B cell (primary cell): ENCODE results near the gene ADGRD2. TPM values are rescaled to one million over a fixed set of nuclear protein-coding genes. Genes with fewer than 3 reads are reported as not detected.

Experiments used
- ATAC-seq: fragments of 200-7000 bp; cut with Tn5 transposase; one replicate; pipeline ENCODE4 v1.10.0; 2021; ENCODE audit warnings: low read depth, mild to moderate bottlenecking, moderate number of reproducible peaks, moderate library complexity
- CTCF ChIA-PET: fragments of 350-600 bp; sonication (Branson Sonifier 250); formaldehyde crosslinking; loops from one replicate; lab custom pipeline; 2021; ENCODE audit warnings: antibody characterized with exemption, inconsistent platforms; lab: Charles Lee
- POLR2A ChIA-PET: fragments of 350-600 bp; sonication (Branson Sonifier 250); formaldehyde crosslinking; loops from one replicate; lab custom pipeline; 2021; ENCODE audit warnings: antibody characterized with exemption; lab: Charles Lee
- DNase-seq: peaks from one replicate; pipeline ENCODE4 v3.0.0; 2013
- H2AFZ ChIP-seq: 2 replicates; pipeline ENCODE4 v1.6.1; 2012; ENCODE audit warnings: mild to moderate bottlenecking, low read depth, low read length; ENCODE audit not compliant: insufficient read depth, poor library complexity, severe bottlenecking
- H3K27ac ChIP-seq, 2 donors: 1 replicate in 1 of 2; 2 replicates in 1 of 2; pipeline ENCODE4 v1.5.1; 2012 to 2013; ENCODE audit warnings: low read length in 2 of 2, mild to moderate bottlenecking in 2 of 2, moderate library complexity in 1 of 2
- H3K27me3 ChIP-seq, 4 experiments: fragments of 200-600 bp in 1 of 4; sonication (generic) in 1 of 4; replicated peaks in 1 of 4; 1 replicate in 2 of 4; 2 replicates in 2 of 4; pipeline versions ENCODE4 v1.6.1 to v1.7.0; 2013 to 2016; ENCODE audit warnings: low read length in 3 of 4, mild to moderate bottlenecking in 2 of 4, mixed read lengths in 1 of 4, moderate library complexity in 1 of 4; ENCODE audit not compliant: insufficient read depth in 4 of 4, control insufficient read depth in 3 of 4; ENCODE audit errors: control extremely low read depth in 1 of 4
- H3K36me3 ChIP-seq, 2 experiments: replicated peaks in 1 of 2; 1 replicate in 1 of 2; 2 replicates in 1 of 2; pipeline versions ENCODE4 v1.6.1 to v1.7.1; 2013; ENCODE audit warnings: low read length in 1 of 2; ENCODE audit not compliant: insufficient read depth in 2 of 2, control insufficient read depth in 1 of 2; ENCODE audit errors: control extremely low read depth in 1 of 2, extremely low read depth in 1 of 2
- H3K4me1 ChIP-seq, 2 donors: fragments of 200-600 bp in 1 of 2; sonication (generic) in 1 of 2; 1 replicate in 1 of 2; 2 replicates in 1 of 2; pipeline versions ENCODE4 v1.5.1 to v1.6.1; 2013 to 2017; ENCODE audit warnings: low read length in 2 of 2; ENCODE audit not compliant: control insufficient read depth in 2 of 2, insufficient read depth in 2 of 2
- H3K4me2 ChIP-seq: replicated peaks from 2 replicates; pipeline ENCODE3; 2012; ENCODE audit warnings: mild to moderate bottlenecking, low read depth, low read length; ENCODE audit not compliant: poor library complexity, severe bottlenecking
- H3K4me3 ChIP-seq, 5 experiments: fragments of 200-600 bp in 1 of 5; sonication (generic) in 1 of 5; 1 replicate in 3 of 5; 2 replicates in 2 of 5; pipeline versions ENCODE4 v1.5.1 to v1.7.0; 2011 to 2016; ENCODE audit warnings: low read length in 4 of 5, mild to moderate bottlenecking in 4 of 5, low read depth in 2 of 5, control low read depth in 1 of 5, moderate library complexity in 1 of 5; ENCODE audit not compliant: insufficient read depth in 1 of 5; ENCODE audit errors: control extremely low read depth in 1 of 5, extremely low read depth in 1 of 5
- H3K79me2 ChIP-seq: fragments of 200-600 bp; sonication (generic); one replicate; pipeline ENCODE4 v1.6.0; 2016; ENCODE audit warnings: low read length; ENCODE audit not compliant: control insufficient read depth, insufficient read depth
- H3K9ac ChIP-seq: fragments of 200-600 bp; sonication (generic); 2 replicates; pipeline ENCODE4 v1.6.1; 2017; ENCODE audit warnings: mild to moderate bottlenecking, low read length, moderate library complexity
- H3K9me3 ChIP-seq, 3 donors: one replicate each; pipeline versions ENCODE4 v1.6.1 to v1.7.1; 2013; ENCODE audit warnings: low read length in 2 of 3; ENCODE audit not compliant: control insufficient read depth in 2 of 3, insufficient read depth in 1 of 3; ENCODE audit errors: control extremely low read depth in 1 of 3
- H4K20me1 ChIP-seq: 2 replicates; pipeline ENCODE4 v1.6.0; 2012; ENCODE audit warnings: mild to moderate bottlenecking, low read length; ENCODE audit not compliant: insufficient read depth, control insufficient read depth, poor library complexity, severe bottlenecking
- H3K27ac Mint-ChIP-seq: one replicate; pipeline ENCODE4 v1.8.0; 2021; ENCODE audit warnings: mixed read lengths
- H3K27me3 Mint-ChIP-seq: one replicate; pipeline ENCODE4 v1.8.0; 2021; ENCODE audit warnings: mixed read lengths
- H3K4me1 Mint-ChIP-seq: one replicate; pipeline ENCODE4 v1.8.0; 2021; ENCODE audit warnings: mixed read lengths
- H3K4me3 Mint-ChIP-seq: one replicate; pipeline ENCODE4 v1.8.0; 2021; ENCODE audit warnings: mixed read lengths
- H3K9me3 Mint-ChIP-seq: one replicate; pipeline ENCODE4 v1.8.0; 2022; ENCODE audit warnings: mixed read lengths; ENCODE audit not compliant: insufficient read depth
- EZH2 ChIP-seq: IDR thresholded peaks from 2 replicates; pipeline ENCODE4 v1.6.1; 2012; ENCODE audit warnings: borderline replicate concordance, low read depth, mild to moderate bottlenecking, moderate library complexity, low read length; ENCODE audit not compliant: insufficient read depth, poor library complexity, severe bottlenecking
- WGBS: methylation state at CpG from one replicate; pipeline ENCODE4 v1.1.5; 2013; ENCODE audit warnings: missing lambda C conversion rate; ENCODE audit not compliant: insufficient coverage; 5-methylcytosine and 5-hydroxymethylcytosine counted together
- intact Hi-C: fragments of 100-400 bp; cut with micrococcal nuclease; formaldehyde crosslinking; loops from one replicate; pipeline ENCODE4 v1.10.0; 2022
- polyA plus RNA-seq: library from polyadenylated mRNA; depleted of rRNA; stranded (reverse); fragments of >200 nt; gene quantifications from 2 replicates; pipeline ENCODE4 v1.2.3, GENCODE V29; 2012
- total RNA-seq, 2 donors: library from RNA; stranded (reverse); fragments of 120-200 nt in 1 of 2; gene quantifications; 1 replicate in 1 of 2; 2 replicates in 1 of 2; pipeline versions ENCODE4 v1.2.3 to v1.2.4, GENCODE V29; 2013 to 2022
- TF ChIP-seq, protein P1 (sequence below): fragments of 200-600 bp; IDR thresholded peaks from one replicate; pipeline ENCODE4 v1.8.0; 2022; ENCODE audit warnings: antibody characterized with exemption, mild to moderate bottlenecking

Gene ADGRD2
- total and polyA plus RNA-seq, 2 donors (not counting 1 experiment from before 2014, with no cell fraction given): not detected

DNA sequence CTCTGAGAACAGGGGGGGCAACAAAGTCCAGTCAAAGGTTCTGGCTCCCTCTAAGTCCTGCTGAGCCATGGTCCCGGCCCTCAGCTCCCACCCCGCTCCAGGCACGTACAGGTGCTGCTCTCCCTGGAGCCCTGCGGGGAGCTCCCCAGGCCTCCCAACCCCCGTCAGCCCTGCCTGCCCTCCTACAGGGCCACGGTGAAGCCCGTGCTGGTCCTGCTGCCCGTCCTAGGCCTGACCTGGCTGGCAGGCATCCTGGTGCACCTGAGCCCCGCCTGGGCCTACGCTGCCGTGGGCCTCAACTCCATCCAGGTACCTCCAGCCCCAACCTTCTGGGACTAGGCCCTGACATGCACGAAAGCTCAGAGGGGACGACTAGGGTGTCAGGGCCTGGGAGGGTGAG, 20.1 kb downstream of the ADGRD2 start:
- ATAC-seq (no peak), DNase-seq (no peak)
- H3K79me2 ChIP-seq: no peaks in the 10 kb centered on the region
- H3K36me3 ChIP-seq: no peaks in the 10 kb centered on the region
- H3K4me1 ChIP-seq: peaks cover 0 to 4% of the 10 kb centered on the region in 2 donors
- no peak overlapping the region for H3K27ac Mint-ChIP-seq
- ChIA-PET POLR2A (no interaction called here), CTCF (no interaction called here)
- H4K20me1 ChIP-seq: no peaks in the 10 kb centered on the region
- no peaks in the 10 kb centered on the region for H3K9me3 ChIP-seq
- H3K4me2 ChIP-seq: no peak overlapping the region
- no peaks in the 10 kb centered on the region for H3K9me3 Mint-ChIP-seq
- no peak overlapping the region for H2AFZ ChIP-seq
- H3K27ac ChIP-seq: no peak overlapping the region
- peaks cover 5% of the 10 kb centered on the region for H3K4me1 Mint-ChIP-seq
- no peak overlapping the region for H3K9ac ChIP-seq
- intact Hi-C loops: no loop called here
- 95% methylated on average over 9 of the region's 13 CpGs for WGBS
- H3K4me3 Mint-ChIP-seq: no peak overlapping the region
- peaks cover 0 to 10% (median 0%) of the 10 kb centered on the region in 4 experiments for H3K27me3 ChIP-seq
- H3K4me3 ChIP-seq: no peak overlapping the region
- H3K27me3 Mint-ChIP-seq: peaks cover 4% of the 10 kb centered on the region
- TF ChIP-seq, protein P1, sequence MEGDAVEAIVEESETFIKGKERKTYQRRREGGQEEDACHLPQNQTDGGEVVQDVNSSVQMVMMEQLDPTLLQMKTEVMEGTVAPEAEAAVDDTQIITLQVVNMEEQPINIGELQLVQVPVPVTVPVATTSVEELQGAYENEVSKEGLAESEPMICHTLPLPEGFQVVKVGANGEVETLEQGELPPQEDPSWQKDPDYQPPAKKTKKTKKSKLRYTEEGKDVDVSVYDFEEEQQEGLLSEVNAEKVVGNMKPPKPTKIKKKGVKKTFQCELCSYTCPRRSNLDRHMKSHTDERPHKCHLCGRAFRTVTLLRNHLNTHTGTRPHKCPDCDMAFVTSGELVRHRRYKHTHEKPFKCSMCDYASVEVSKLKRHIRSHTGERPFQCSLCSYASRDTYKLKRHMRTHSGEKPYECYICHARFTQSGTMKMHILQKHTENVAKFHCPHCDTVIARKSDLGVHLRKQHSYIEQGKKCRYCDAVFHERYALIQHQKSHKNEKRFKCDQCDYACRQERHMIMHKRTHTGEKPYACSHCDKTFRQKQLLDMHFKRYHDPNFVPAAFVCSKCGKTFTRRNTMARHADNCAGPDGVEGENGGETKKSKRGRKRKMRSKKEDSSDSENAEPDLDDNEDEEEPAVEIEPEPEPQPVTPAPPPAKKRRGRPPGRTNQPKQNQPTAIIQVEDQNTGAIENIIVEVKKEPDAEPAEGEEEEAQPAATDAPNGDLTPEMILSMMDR: no peak

DNA sequence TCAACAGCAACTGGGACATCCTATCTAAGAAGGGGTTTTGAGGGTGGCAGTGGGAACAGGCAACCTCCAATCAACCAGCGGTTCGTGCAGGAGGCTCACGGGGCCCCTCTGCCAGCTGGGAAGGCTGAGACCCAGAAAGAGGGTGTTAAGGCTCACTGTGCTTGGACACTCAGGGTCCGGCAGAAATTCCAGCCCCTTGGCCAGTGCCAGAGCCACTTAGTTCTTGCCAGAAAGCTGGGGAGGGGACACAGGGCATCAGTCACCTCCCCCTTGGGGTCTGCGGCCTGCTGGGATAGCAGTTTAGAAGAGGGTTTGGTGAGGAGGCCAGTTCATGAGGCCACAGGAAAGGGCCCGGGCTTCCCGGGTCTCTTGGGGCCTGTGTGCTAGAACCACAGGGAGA, 20.5 kb downstream of the ADGRD2 start:
- H3K4me3 Mint-ChIP-seq: no peak overlapping the region
- ChIA-PET POLR2A (no interaction called here), CTCF (no interaction called here)
- no peaks in the 10 kb centered on the region for H3K9me3 Mint-ChIP-seq
- H3K9ac ChIP-seq: no peak overlapping the region
- no peak overlapping the region for H3K4me2 ChIP-seq
- H4K20me1 ChIP-seq: no peaks in the 10 kb centered on the region
- H3K27ac Mint-ChIP-seq: no peak overlapping the region
- H2AFZ ChIP-seq: no peak overlapping the region
- no peaks in the 10 kb centered on the region for H3K36me3 ChIP-seq
- no peaks in the 10 kb centered on the region for H3K9me3 ChIP-seq
- whole genome bisulfite sequencing: 88% methylated on average over 7 of the region's 7 CpGs
- ATAC-seq (no peak), DNase-seq (no peak)
- peaks cover 4% of the 10 kb centered on the region for H3K27me3 Mint-ChIP-seq
- H3K27me3 ChIP-seq: peaks cover 0 to 7% (median 0%) of the 10 kb centered on the region in 4 experiments
- TF ChIP-seq, protein P1: no peak
- TF ChIP-seq EZH2: no peak
- no peak overlapping the region for H3K27ac ChIP-seq
- peaks cover 0 to 4% of the 10 kb centered on the region in 2 donors for H3K4me1 ChIP-seq
- no peak overlapping the region for H3K4me3 ChIP-seq
- peaks cover 5% of the 10 kb centered on the region for H3K4me1 Mint-ChIP-seq
- intact Hi-C loops: no loop called here
- no peaks in the 10 kb centered on the region for H3K79me2 ChIP-seq
